Esophagus mucosa (tissue), 1 donor: ENCODE data around the gene DHX16. TPM values are rescaled to one million over a fixed set of nuclear protein-coding genes. Genes with fewer than 3 reads are reported as not detected.

Experiments
- total RNA-seq: library from RNA; stranded (reverse); gene quantifications from one replicate; pipeline ENCODE4 v1.2.4, GENCODE V29; 2023
- donor health status: DM: yes; HTN: yes; CAD: no.

Gene DHX16
- total RNA-seq, 1 donor from 2014 or later: 17.8 TPM

Other genes starting within 250 kb of the DHX16 start
- 190 TPM for gene HLA-E, start 183.5 kb downstream of the DHX16 start, total RNA-seq
- gene GNL1, start 116.5 kb downstream of the DHX16 start, total RNA-seq: 32.5 TPM
- gene PRR3, start 115.7 kb downstream of the DHX16 start, total RNA-seq: 3.5 TPM
- 27.1 TPM for gene ABCF1, start 101.6 kb downstream of the DHX16 start, total RNA-seq
- 30.0 TPM for gene PPP1R10, start 55.8 kb downstream of the DHX16 start, total RNA-seq
- gene MRPS18B, start 55.2 kb downstream of the DHX16 start, total RNA-seq: 48.2 TPM
- 4.6 TPM for gene ATAT1, start 46.1 kb downstream of the DHX16 start, total RNA-seq
- gene C6orf136, start 25.9 kb downstream of the DHX16 start, total RNA-seq: 10.0 TPM
- gene PPP1R18, start 13.6 kb upstream of the DHX16 start, total RNA-seq: 22.9 TPM
- gene NRM, start 18.0 kb upstream of the DHX16 start, total RNA-seq: 12.7 TPM
- gene MDC1, start 44.3 kb upstream of the DHX16 start, total RNA-seq: 15.7 TPM
- 327 TPM for gene TUBB, start 47.3 kb upstream of the DHX16 start, total RNA-seq
- gene FLOT1, start 69.7 kb upstream of the DHX16 start, total RNA-seq: 75.0 TPM
- gene IER3, start 71.5 kb upstream of the DHX16 start, total RNA-seq: 74.3 TPM
- 220 TPM for gene DDR1, start 211.5 kb upstream of the DHX16 start, total RNA-seq
- 23.9 TPM for gene GTF2H4, start 235.2 kb upstream of the DHX16 start, total RNA-seq
- 26.3 TPM for gene VARS2, start 241.2 kb upstream of the DHX16 start, total RNA-seq